Right lobe of liver (tissue), 4 donors: ENCODE results near the gene AGRP.

Source experiments
- POLR2A ChIP-seq: fragments of 450-650 bp; IDR thresholded peaks from one replicate; pipeline ENCODE4 v1.6.1; 2017; ENCODE audit warnings: antibody characterized with exemption, mild to moderate bottlenecking
- TF ChIP-seq, protein P1 (sequence below), 4 donors: fragments of 200-600 bp in 3 of 4; fragments of 450-650 bp in 1 of 4; IDR thresholded peaks; one replicate each; pipeline versions ENCODE4 v1.5.1 to v1.8.0; 2016 to 2022; ENCODE audit warnings: antibody characterized with exemption in 4 of 4, mild to moderate bottlenecking in 2 of 4
- donor health status: DM: no; HTN: no; CAD: no.
- donor health status: DM: no; HTN: no; CAD: no.
- donor health status: DM: no; HTN: yes; CAD: no.

DNA sequence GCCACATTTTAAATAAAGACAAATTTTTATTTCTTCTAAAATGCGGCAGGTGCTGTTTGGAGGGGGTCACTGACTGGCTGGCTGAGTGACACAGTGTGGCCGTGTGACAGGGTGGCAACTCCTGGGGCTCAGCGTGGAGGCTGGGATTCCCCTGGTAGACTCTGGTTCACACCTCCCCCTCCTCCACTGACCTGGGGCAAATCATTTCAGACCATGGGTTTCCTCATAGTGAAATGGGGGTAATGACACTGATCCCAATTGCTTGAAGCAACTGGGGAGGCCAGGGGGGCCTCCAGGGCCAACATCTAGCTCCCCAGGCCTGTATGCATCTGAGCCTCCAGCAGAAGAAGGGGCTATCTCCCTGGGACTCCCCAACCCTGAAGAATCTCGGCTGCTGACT is 45.8 kb downstream of the AGRP start:
- TF ChIP-seq, protein P1, sequence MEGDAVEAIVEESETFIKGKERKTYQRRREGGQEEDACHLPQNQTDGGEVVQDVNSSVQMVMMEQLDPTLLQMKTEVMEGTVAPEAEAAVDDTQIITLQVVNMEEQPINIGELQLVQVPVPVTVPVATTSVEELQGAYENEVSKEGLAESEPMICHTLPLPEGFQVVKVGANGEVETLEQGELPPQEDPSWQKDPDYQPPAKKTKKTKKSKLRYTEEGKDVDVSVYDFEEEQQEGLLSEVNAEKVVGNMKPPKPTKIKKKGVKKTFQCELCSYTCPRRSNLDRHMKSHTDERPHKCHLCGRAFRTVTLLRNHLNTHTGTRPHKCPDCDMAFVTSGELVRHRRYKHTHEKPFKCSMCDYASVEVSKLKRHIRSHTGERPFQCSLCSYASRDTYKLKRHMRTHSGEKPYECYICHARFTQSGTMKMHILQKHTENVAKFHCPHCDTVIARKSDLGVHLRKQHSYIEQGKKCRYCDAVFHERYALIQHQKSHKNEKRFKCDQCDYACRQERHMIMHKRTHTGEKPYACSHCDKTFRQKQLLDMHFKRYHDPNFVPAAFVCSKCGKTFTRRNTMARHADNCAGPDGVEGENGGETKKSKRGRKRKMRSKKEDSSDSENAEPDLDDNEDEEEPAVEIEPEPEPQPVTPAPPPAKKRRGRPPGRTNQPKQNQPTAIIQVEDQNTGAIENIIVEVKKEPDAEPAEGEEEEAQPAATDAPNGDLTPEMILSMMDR (IDR thresholded peaks at IDR 0.05) = no peak
- TF ChIP-seq POLR2A = no peak
